GM18502 (cell line): Measurements from ENCODE around the gene LRP1B.

Experiments
- ATAC-seq: cut with Tn5 transposase; IDR thresholded peaks from one replicate; pipeline ENCODE4 v1.9.1; 2021; ENCODE audit warnings: mild to moderate bottlenecking; ENCODE audit not compliant: unreplicated experiment, poor library complexity

Gene LRP1B

DNA sequence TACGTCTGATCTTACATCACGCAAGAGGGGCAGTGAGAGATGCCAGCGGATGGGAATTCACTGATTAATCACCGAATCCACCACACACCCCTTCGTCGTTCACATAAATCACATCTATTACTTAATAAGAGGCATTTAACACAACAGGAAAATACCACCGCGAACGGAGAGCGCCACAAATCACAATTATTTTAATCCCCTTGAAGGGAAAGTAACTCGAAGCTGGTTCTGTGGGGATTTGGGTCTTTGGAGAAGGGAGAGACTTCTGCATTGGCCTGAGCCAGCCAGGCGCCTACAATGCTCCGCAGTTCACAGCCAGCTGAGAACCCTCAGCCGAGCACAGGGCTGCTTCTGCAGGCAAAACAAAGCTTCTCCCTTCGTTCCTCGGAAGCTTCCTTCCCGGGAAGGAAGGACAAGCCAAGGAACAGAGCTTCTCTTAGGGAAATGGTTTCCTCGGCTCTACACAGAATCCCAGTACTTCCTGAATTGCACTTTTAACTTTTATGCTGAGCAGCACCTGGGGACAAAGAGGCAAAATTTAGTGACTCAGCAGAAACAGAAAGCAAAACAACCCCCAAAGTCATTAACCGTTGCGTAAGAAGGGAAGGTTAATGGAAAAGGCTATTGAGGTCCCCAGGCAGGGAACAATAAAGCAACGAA lies at the start of gene LRP1B:
LRP1B (minus strand) TSS at position 7 of the 660 bp plus-strand sequence. CDS start 287 bp downstream, outside the sequence.
- ATAC-seq = peak; percentile 53

DNA sequence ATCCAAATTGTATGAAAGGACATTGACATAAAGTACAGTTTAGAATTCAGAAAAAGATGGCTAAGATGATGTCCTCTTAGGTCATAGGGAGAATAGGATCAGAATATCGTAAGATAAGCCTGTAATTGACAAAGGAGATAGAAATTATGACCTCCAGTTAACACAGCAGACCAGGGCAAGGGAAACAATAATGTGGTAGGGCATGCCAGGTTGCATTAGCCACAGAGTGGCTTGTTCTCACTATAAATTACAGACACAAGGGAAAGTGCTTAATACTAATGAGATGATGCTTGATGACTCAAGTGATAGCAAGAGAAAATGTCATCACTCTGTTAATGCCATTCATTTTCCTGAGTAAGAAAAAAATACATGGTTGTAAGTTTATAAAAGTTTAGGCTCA lies 48.9 kb upstream of the LRP1B start:
- ATAC-seq = no peak

DNA sequence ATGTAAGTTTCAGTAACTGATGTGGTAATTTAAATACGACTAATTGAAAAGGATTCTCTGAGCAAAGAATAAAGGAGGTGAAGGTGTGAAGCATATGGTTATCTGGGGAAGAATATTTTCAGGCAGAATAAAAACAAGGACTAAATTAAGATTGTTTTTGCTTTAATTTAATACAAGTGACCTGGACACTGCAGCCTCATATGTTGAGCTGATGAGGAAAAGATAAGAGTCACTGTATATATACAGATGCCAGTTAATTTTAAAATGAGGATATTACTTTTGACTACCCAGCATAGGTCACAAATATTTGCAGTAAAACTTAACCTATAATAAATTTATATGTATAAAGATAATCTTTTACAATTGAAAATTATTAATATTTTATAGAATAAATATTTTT lies 47.8 kb upstream of the LRP1B start:
- no peak for ATAC-seq

DNA sequence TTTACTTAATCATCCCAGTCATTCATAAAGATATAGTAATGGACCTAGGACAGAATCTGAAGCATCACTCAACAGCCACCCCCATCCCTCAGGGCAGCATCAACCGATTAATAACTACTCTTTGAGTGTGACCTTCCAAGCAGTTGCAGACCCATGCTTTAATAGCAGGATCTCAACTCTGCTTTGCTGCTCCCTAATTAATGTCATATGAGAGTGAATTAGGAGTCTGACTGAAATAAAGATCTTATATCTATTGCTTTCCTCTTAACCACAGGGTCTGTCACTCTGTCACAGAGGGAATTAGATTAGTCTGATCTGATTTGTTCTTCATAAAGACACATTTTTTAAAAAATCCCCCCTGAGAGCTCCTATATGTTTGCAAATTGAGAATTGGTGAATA lies 46.1 kb upstream of the LRP1B start:
- no peak for ATAC-seq

DNA sequence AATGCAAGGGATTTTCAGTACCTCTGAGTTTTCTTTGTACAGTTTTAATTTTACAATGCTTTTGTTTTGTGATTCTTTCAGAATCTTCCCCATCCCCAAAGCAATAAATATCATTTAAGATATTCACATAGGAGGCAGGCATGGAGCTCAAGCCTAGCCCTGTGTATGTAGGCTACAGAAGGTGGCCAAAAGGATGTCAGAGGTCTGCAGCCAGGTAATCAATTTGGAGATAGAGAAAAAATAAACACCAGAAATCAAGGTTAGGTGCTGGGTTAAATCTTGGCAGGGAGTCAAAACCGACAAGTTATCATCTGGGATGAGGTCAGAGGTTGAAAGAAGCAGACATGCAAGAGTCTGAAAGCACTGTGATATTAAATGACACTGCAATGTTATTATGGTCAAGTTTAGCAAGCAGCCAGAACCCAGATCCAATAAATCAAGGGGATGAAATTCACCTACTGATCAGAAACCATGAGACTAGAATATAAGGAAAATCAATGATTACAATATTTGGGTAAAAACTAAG lies 45.1 kb upstream of the LRP1B start:
- no peak for ATAC-seq

DNA sequence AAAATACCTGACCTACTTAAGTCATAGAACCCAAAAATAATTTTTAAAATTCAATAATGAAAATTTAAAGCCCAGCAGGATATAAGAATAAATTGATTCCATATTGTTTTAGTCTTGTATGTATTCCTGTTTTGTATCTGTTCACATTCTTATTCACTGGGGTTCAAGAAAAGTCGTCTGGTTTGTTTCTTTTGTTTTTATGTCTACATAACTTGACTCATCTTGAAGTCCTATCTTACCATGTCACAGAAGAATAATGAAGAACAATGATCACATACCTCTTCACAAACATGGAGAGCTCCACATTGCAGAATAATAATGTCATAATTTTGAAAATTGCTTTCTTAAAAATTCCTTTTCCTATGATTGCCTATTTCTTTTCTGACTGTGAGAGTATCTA lies 43.4 kb upstream of the LRP1B start:
- ATAC-seq = no peak

DNA sequence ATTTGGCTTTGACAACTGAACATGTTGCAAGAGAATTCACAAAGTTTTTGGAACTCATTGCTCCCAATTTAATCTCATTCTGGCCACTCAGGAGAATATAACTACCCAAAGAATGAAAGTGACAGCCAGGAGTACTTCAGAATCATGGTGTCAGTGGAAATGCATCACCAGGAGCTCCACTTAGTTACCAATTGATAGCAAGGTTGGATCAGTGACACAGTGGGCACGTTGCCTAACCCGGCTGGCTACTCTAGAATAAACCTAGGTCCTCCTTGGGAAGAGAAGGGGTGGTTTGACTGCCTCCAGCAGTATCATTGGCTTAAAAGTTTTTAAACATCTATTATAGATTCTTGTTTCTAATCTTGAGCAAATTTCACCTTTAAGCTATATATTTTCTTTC lies 40.0 kb upstream of the LRP1B start:
- no peak for ATAC-seq

DNA sequence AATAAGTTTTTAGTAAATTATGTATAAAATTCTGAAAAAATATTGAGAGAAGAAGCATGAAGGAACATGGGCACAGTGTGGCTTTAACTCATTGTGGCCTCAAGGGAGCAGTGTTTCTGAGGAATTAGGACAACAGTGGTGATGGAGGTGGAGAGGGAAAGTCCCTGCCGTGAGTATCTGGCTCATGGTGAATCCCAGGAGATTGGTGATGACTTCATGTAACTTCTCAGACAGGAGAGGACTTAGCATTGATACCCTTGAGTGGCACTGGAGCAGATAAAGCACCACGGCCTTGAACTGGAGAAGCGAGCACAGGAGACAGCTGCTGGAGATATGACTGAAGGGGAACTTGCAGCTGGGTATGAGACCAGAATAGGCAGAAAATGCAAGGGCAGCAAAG lies 35.0 kb upstream of the LRP1B start:
- ATAC-seq = peak; percentile 94

DNA sequence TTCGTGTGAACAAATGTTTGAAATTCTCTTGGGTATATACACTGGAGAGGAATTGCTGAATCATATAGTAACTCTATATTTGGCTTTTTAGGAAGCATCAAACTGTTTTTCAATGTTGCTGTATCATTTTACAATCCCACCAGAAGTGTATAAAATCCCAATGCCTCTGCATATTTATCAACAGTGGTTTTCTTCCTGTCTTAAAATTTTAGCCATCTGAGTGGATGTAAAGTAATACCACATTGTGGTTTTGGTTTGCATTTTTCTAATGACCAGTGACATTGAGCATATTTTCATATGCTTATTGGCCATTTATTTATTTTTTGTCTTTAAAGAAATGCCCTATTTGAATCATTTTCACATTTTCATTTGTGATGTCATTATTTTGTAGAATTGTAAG lies 22.8 kb upstream of the LRP1B start:
- no peak for ATAC-seq

DNA sequence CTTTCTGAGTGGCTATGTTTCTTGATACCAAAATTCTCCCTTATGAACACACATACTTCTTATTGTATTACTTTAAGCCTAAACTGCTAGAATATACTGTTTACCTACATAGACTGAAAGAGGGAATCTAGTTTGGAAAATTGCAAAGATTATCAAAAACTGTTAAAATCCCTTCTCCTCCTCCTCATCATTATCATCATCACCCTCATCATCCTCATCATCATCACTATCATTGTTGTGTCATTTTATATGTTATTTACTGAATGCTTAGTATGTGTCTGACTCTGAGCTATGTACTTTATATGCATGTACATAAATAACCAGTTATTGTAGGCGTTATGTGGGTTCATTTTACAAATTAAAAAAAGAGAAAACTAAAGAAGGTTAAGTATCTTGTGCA lies 19.6 kb upstream of the LRP1B start:
- ATAC-seq = no peak

DNA sequence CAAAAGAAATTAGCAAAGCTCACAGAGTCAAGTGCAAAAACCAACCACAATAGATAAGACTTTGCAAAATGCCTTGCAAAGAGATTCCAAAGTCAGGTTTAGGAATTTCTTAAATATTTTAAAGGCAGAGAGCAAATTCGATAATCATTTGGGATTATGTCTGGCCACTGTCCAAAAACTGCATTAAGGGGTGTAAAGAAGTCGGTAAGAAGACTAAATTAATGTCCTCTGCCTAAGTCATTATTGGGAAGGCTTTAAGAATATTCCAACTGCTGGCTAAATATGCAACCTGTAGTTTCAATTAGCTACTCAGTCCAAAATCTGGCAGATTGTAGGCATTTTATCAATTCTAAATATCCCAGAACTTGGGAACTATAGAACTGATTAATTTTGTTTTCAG lies 13.7 kb upstream of the LRP1B start:
- no peak for ATAC-seq

DNA sequence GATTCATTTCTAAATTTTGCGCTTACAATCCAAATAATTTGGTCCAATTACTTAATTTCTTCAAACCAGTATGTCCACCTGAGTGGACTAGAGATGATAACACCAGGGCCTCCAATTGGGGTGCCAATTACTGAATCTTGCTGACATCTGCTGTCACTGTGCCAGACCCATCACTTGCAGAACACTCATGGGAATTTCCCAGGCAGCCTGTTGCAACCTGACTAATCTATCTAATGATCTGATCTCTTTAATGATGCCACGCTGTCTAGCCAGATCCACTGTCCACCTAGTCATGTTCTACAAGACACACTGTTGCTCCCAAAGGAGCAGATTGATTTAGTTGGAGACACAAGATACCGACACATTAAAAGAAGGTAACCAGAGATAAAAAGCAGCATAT lies 11.8 kb upstream of the LRP1B start:
- ATAC-seq = no peak

DNA sequence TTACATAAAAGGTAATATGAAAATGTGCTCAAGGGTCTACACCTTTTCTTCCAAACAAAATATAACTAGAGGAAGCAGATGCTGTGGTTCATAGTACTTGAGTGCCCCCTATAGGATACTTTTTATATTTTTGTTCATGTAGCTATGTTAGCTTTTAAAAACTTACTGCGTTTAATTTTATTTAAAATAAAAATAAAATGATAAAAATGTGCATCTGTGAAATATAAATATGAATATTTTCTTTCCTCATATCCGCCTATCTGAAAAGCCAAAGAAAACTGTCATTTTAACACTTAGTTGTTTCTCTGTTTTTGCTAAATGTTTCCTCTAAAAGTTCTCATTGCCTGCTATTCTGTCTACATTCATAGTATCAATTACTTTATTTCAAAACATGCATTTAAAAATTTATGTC lies 9.6 kb upstream of the LRP1B start:
- ATAC-seq = peak; percentile 55

DNA sequence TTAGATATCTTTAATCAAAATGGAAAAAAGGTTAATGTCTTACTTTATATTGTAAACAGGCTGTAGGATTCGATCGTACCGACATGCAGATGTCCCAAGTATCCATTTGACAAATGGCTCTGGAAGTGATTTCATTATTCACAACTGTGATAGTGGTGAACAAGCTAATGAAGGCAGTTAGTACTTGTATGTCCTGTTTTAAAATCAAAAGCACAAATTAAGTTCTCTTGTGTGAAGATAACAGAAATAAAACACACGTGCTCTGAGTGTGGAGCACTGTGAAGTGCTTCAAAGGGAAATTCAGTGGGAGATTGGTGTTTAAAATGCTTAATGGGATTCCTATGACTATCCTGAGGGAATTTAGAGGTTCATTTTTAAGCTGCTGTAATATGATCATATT lies 8.6 kb upstream of the LRP1B start:
- no peak for ATAC-seq

DNA sequence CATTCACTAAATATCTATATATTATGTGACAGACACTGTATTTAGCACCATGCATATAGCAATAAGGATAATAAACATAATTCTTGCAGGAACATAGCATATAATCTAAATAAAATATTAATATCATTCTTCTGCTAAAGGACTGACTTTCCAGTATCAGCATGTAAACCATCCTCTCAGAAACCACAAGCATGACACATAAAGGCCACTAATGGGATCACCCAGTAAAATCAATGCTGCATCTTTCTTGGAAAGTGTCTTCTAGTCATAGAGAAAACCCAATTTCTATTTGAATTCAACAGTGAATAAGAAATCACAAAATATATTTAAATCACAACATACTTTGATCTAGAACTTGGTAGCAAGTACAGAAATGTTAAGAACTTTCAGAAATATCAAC lies 5.8 kb upstream of the LRP1B start:
- no peak for ATAC-seq

DNA sequence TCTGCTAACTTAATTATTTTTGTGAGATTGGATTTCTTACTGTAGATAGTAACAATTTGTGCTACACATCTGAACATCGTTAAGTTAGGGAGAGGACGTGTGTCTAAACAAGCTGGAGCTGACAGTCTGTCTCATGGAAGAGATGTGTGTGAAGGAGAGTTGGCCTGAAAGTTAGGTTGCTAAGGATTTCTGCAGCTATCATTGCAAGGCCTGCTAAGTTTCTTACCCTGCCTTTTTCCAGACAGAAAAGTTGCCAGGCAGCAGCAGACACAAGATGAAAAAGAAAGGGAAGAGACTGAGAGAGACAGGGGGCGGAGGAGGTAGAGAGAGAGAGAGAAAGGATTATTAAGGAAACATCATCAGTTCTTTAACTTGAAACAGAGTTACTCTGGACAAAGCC lies 4.1 kb upstream of the LRP1B start:
- ATAC-seq = no peak

DNA sequence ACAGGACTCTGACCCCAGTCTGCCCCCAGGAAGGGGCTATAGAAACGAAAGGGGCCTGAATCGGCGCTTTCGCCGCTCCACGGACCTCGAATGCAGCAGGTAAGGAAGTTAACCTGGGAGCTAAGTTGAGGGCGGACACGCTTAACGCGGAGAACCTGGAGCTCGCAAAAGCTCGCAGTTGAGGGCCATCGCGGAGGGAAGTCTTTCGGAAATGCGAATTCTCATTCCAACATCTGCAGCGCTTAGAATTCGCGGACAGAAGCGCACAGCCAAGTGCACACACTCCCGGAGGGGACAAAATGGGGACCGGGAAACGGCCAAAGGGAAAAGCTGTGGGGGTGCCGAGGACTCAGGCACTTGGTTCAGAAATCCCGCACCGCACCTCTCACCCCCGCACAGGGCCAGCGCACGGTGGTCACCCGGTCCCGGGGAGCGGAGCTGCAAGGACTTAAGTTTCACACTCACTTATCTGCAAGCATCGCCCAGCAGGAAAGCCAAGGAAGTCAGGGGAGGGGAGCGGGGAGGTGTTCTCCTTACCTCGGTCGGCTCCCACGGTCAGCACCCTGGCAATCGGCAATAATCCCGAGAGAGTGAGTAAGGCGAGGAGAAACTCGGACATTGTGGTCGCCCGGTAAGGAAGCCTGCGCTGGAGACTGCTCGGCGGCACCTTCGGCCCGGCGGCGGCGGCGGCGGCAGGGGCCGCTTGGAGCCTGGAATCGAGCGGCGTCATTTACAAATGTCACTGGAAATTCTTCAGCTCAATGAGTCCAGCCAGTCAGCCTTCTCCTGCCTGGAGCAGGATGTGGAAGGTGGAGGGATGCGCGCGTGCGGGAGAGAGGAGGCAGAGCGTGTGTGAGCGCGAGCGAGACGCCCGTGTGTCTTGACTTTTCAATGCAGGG lies 456 bp downstream of the LRP1B start:
- ATAC-seq = peak; percentile 48

DNA sequence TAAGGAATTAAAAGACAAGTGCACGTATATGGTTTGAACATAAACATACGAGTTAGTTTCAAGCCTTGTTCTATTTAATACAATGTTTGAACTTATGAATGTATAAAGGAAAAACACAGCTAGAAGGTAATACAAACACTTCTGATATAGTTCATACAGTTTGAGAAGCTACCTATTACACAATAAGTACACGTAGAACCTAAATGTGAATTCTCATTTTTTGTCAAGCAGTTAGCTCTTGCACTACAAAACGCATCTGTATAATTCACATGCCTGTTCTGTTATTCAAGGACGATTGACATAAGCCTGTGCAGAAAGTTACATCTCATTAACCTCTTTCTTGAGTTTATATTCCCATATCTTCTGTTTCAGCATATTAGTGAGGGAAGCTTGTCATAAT lies 2.7 kb downstream of the LRP1B start:
- no peak for ATAC-seq

DNA sequence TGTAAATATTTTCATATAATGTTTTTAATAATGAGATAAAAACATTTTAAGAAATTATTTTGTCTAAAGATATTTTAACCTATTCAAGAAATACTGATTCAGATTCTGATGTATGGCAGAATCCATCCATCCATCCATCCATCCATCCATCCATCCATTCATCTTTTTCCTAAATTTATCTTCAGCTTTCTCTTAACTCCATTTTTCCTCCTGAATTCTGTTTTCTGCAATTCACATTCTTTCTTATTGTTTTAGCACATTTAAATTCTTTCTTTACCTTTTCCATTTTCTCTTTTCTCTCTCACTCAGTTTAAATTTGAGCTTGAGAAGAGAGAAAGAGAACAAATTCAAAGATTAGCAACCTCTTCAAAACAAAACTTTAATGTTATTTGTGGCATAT lies 3.6 kb downstream of the LRP1B start:
- no peak for ATAC-seq

DNA sequence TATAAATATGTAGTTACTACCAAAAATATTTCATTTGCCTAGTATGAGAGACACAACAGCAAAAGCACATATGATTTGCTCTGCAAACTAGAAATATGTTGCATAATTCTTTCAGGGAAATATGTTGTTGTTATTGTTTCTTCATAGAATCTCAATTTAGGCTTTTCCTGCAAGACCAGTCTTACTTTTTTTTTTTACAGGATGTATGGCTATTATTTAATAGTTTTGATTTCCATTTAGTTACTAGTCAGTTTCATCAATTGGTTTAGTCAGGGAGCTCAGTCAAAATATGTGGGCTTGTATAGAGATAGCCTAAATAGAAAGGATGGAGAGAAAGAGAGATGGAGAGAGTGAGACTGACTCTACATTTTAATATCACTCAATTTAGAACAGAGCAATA lies 6.1 kb downstream of the LRP1B start:
- no peak for ATAC-seq

DNA sequence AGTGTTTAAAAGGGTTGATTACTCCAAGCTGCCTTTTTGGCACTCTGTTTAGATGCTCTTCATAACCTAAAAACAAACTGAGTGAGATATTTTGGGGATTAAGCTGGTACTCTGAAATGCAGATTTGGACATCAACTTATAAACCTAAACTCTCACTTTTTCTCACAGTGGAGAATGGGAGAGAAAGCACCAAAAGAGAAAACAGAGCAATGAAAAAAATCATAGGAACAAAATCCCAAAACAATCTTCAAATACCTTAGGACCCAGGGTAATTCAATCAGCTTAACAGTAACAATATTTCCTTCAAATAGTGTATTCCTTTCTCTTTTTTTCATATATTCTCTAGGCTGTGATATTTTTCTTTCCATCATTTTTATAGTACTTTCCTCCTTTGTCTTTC lies 11.5 kb downstream of the LRP1B start:
- ATAC-seq = no peak
